NCI-H187 treated with DMSO at 0.1 percent for 48 hours (cell line): Measurements from ENCODE around the gene RENBP.

Source experiments
- DNase-seq: peaks from one replicate; lab custom pipeline; 2025; lab: John Stamatoyannopoulos, UW

The RENBP gene

GRCh38 chrX:153953892-153954557, 9.6 kb upstream of the RENBP start:
- DNase-seq = no peak

- no peak for DNase-seq
Observed at GRCh38 chrX:153953342-153953830, 8.9 kb upstream of the RENBP start.

- no peak for DNase-seq
Observed at GRCh38 chrX:153952373-153953026, 8.1 kb upstream of the RENBP start.

GRCh38 chrX:153951683-153952372, 7.4 kb upstream of the RENBP start:
- DNase-seq = no peak

- no peak for DNase-seq
Observed at GRCh38 chrX:153950127-153950526, 5.7 kb upstream of the RENBP start.

GRCh38 chrX:153948847-153949805, 4.7 kb upstream of the RENBP start:
- no peak for DNase-seq

GRCh38 chrX:153948002-153948466, 3.6 kb upstream of the RENBP start:
- no peak for DNase-seq

GRCh38 chrX:153947009-153947769, 2.7 kb upstream of the RENBP start:
- peak; percentile 48 for DNase-seq

- DNase-seq = no peak
Observed at GRCh38 chrX:153945956-153946943, 1.8 kb upstream of the RENBP start.

- no peak for DNase-seq
Observed at GRCh38 chrX:153944800-153945150, 332 bp upstream of the RENBP start.

- no peak for DNase-seq
Observed at GRCh38 chrX:153941336-153942252, 2.8 kb downstream of the RENBP start.

- no peak for DNase-seq
Observed at GRCh38 chrX:153939573-153939972, 4.9 kb downstream of the RENBP start.

- DNase-seq = no peak
Observed at GRCh38 chrX:153938226-153938786, 6.1 kb downstream of the RENBP start.

- no peak for DNase-seq
Observed at GRCh38 chrX:153937056-153937455, 7.4 kb downstream of the RENBP start.

GRCh38 chrX:153935326-153935851, 9.1 kb downstream of the RENBP start:
- DNase-seq = no peak

GRCh38 chrX:153934762-153935325, 9.6 kb downstream of the RENBP start, which contains the start of gene NAA10:
Gene NAA10 (minus strand): TSS chrX:153935037. CDS start chrX:153934904, 133 bp downstream.
- no peak for DNase-seq

- no peak for DNase-seq
Observed at GRCh38 chrX:153934148-153934761, 10.2 kb downstream of the RENBP start.
